ENCODE measurements around the gene DHFR2.
"Not testable (repeated sequence)": the region's sequence is repeated elsewhere in the genome, so short reads cannot be mapped to it uniquely, and the experiment has no call there.

Gene DHFR2

GRCh38 chr3:94062513-94063404, at the start of gene DHFR2, which contains the start of gene NSUN3:
DHFR2 (minus strand) TSS chr3:94062916; CDS start chr3:94061511, 1,405 bp downstream.
NSUN3 (plus strand) TSS chr3:94063061; CDS start chr3:94063127, 66 bp downstream.
- peak; percentile 33 to 92 (median 82) for DNase-seq

GRCh38 chr3:94110854-94111253, 48.1 kb upstream of the DHFR2 start:
- DNase-seq: no peak

- not testable (repeated sequence) for DNase-seq
These were observed 47.5 kb upstream of the DHFR2 start for GRCh38 chr3:94110232-94110631.

- no peak for DNase-seq
These were observed 43.6 kb upstream of the DHFR2 start for GRCh38 chr3:94106268-94106667.

- no peak for DNase-seq
These were observed 39.1 kb upstream of the DHFR2 start for GRCh38 chr3:94101860-94102259.

- DNase-seq: no peak
These were observed 36.6 kb upstream of the DHFR2 start for GRCh38 chr3:94099311-94099710.

- DNase-seq: no peak
These were observed 35.7 kb upstream of the DHFR2 start for GRCh38 chr3:94098452-94098851.

- DNase-seq: no peak
These were observed 32.4 kb upstream of the DHFR2 start for GRCh38 chr3:94095111-94095510.

- DNase-seq: no peak
These were observed 30.4 kb upstream of the DHFR2 start for GRCh38 chr3:94093151-94093550.

GRCh38 chr3:94092086-94092485, 29.4 kb upstream of the DHFR2 start:
- DNase-seq: no peak

GRCh38 chr3:94089126-94089525, 26.4 kb upstream of the DHFR2 start:
- no peak for DNase-seq

GRCh38 chr3:94083261-94083660, 20.5 kb upstream of the DHFR2 start:
- no peak for DNase-seq

- no peak for DNase-seq
These were observed 19.7 kb upstream of the DHFR2 start for GRCh38 chr3:94082391-94082937.

- DNase-seq: no peak
These were observed 19.2 kb upstream of the DHFR2 start for GRCh38 chr3:94081884-94082283.

GRCh38 chr3:94080552-94080951, 17.8 kb upstream of the DHFR2 start:
- DNase-seq: not testable (repeated sequence)

- no peak for DNase-seq
These were observed 13.3 kb upstream of the DHFR2 start for GRCh38 chr3:94076055-94076454.

- no peak for DNase-seq
These were observed 9.1 kb upstream of the DHFR2 start for GRCh38 chr3:94071713-94072284.

GRCh38 chr3:94070341-94070911, 7.7 kb upstream of the DHFR2 start:
- DNase-seq: no peak

- DNase-seq: no peak
These were observed 6.6 kb upstream of the DHFR2 start for GRCh38 chr3:94069194-94069813.

- DNase-seq: no peak
These were observed 4.1 kb upstream of the DHFR2 start for GRCh38 chr3:94066506-94067500.

- no peak for DNase-seq
These were observed 3.2 kb upstream of the DHFR2 start for GRCh38 chr3:94065819-94066480.
